ENCODE results near the gene PCED1B.

The PCED1B gene

DNA sequence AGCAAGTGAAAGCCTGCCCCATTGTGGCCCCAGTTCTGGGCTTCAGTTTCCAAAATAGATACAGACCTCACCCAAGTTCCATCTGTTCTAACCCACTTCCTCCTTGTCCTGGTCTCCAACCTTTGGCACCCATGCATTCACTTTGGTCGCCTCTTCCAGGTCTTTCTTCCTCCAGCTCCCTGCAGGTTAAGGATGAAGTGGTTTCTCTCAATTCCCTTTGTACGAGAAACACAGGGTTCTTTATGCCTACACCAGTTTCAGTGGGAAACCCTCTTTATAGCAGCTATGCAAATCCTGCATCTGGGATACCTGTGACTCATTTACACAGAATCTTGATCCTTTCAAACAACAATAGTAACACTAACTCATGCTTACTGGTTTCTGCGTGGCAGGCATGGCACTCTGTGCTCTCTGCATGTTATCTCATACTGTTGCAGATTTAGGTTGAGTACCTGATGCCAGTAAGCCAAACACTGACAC, 110.9 kb downstream of the PCED1B start:
- no peak for ATAC-seq
- no peak for TF ChIP-seq BACH2 (CRISPR knock-in tag; IDR thresholded peaks at IDR 0.05; ENCODE audit: borderline replicate concordance)
- TF ChIP-seq PPARA (CRISPR knock-in tag; IDR thresholded peaks at IDR 0.05; ENCODE audit: borderline replicate concordance), result no peak
- TF ChIP-seq TCF4 (CRISPR knock-in tag; IDR thresholded peaks at IDR 0.05; ENCODE audit: borderline replicate concordance), result no peak
- no peak for TF ChIP-seq SNAI2 (CRISPR knock-in tag; IDR thresholded peaks at IDR 0.05)

DNA sequence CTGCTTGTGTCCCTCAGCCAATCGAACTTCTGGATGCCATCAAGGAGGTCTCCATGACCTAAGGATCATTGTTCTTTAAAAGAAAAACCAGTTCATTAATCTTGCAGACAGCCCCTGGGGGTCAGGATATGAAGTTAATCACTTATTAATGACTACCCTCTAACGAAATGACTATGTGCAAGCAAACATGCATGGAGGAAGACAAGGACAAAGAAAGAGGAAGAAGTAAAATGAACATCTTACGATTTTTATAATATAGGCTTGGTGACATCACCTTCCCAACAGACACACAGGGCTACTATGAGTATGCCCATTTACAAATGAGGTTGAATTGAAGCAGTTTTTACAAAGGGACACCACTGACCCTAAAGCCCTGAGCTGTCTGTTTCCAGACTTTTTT, 111.5 kb downstream of the PCED1B start:
- no peak for ATAC-seq
- TF ChIP-seq ISL1 (CRISPR knock-in tag; IDR thresholded peaks at IDR 0.05) (no peak), ARNTL (CRISPR knock-in tag; IDR thresholded peaks at IDR 0.05; ENCODE audit: borderline replicate concordance, low read depth) (no peak)

DNA sequence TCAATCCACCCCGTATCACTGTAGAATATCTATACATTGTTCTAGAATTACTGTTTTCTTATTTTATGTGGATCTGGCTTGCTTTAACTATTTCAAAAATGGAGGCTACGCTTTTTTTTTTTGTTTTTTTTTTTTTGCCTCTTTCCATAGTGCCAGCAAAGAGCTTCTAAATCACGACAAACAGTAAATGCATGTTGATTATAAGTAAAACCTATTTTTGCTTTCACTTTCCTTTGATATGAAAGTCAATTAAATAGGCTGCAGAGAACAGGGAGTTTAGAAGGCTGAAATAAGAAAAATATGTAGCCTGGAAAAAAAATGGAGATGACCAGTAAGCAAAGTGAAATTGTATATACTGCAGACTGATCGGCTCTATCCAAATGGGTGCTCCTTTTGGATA, 112.6 kb downstream of the PCED1B start:
- no peak for TF ChIP-seq ZFP30 (CRISPR knock-in tag; IDR thresholded peaks at IDR 0.05)
- TF ChIP-seq, protein P1, sequence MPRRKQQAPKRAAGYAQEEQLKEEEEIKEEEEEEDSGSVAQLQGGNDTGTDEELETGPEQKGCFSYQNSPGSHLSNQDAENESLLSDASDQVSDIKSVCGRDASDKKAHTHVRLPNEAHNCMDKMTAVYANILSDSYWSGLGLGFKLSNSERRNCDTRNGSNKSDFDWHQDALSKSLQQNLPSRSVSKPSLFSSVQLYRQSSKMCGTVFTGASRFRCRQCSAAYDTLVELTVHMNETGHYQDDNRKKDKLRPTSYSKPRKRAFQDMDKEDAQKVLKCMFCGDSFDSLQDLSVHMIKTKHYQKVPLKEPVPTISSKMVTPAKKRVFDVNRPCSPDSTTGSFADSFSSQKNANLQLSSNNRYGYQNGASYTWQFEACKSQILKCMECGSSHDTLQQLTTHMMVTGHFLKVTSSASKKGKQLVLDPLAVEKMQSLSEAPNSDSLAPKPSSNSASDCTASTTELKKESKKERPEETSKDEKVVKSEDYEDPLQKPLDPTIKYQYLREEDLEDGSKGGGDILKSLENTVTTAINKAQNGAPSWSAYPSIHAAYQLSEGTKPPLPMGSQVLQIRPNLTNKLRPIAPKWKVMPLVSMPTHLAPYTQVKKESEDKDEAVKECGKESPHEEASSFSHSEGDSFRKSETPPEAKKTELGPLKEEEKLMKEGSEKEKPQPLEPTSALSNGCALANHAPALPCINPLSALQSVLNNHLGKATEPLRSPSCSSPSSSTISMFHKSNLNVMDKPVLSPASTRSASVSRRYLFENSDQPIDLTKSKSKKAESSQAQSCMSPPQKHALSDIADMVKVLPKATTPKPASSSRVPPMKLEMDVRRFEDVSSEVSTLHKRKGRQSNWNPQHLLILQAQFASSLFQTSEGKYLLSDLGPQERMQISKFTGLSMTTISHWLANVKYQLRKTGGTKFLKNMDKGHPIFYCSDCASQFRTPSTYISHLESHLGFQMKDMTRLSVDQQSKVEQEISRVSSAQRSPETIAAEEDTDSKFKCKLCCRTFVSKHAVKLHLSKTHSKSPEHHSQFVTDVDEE (CRISPR knock-in tag; IDR thresholded peaks at IDR 0.05), result no peak
- TF ChIP-seq ZC3H10 (CRISPR knock-in tag; IDR thresholded peaks at IDR 0.05), result no peak
- no peak for ATAC-seq

DNA sequence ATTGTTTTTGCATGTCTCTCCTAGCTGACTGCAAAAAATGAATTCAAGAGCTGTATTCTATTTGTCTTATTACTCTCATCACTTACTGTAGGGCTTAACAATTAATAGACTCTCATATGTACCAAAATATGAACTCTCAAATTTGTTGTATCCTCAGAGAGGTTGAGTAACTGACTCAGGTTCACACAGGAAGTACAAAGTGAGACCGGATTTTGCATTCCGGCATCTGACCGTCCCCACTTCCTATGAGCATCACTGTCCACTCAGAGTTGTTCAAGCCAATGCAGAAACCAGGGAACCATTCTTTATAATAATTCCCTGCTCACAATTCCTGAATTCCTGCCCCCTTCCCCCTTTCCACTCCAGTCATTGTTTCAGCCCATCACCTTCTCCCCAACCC, 113.6 kb downstream of the PCED1B start:
- no peak for ATAC-seq

DNA sequence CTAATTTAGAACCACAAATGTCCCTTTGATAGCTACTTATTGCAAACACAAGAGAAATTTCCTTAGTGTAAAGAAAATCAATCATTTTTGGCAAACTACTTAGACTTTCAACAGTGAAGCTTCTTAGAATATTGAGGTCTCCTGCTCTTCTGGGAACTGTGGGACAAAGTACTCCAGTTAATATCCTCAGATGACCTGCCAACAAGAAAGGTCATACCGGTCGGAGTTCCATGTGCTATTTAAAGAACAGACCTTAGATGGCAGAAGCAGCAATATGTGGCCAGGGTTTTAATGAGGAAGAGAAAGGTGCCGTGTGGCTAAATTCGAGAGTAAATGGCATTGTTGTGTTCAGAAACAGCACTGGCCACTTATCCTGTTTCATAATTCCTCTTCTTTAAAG, 115.1 kb downstream of the PCED1B start:
- no peak for ATAC-seq
- TF ChIP-seq PPARA (CRISPR knock-in tag; IDR thresholded peaks at IDR 0.05; ENCODE audit: borderline replicate concordance) (no peak), ZFP30 (CRISPR knock-in tag; IDR thresholded peaks at IDR 0.05) (no peak), ZNF70 (CRISPR knock-in tag; IDR thresholded peaks at IDR 0.05) (no peak), ESRRG (CRISPR knock-in tag; IDR thresholded peaks at IDR 0.05) (no peak), CSDC2 (CRISPR knock-in tag; IDR thresholded peaks at IDR 0.05) (no peak), ZFP3 (CRISPR knock-in tag; IDR thresholded peaks at IDR 0.05) (no peak), SNAI2 (CRISPR knock-in tag; IDR thresholded peaks at IDR 0.05) (no peak), RARB (CRISPR knock-in tag; IDR thresholded peaks at IDR 0.05) (no peak), TOX (CRISPR knock-in tag; IDR thresholded peaks at IDR 0.05; ENCODE audit: borderline replicate concordance) (no peak), ZNF565 (CRISPR knock-in tag; conservative IDR thresholded peaks at IDR 0.05; ENCODE audit: low read depth) (no peak), TCF4 (CRISPR knock-in tag; IDR thresholded peaks at IDR 0.05; ENCODE audit: borderline replicate concordance) (no peak), ZNF8 (CRISPR knock-in tag; IDR thresholded peaks at IDR 0.05) (no peak), BACH2 (CRISPR knock-in tag; IDR thresholded peaks at IDR 0.05; ENCODE audit: borderline replicate concordance) (no peak)
- TF ChIP-seq, protein P1 (CRISPR knock-in tag; IDR thresholded peaks at IDR 0.05), result no peak
- TF ChIP-seq, protein P2, sequence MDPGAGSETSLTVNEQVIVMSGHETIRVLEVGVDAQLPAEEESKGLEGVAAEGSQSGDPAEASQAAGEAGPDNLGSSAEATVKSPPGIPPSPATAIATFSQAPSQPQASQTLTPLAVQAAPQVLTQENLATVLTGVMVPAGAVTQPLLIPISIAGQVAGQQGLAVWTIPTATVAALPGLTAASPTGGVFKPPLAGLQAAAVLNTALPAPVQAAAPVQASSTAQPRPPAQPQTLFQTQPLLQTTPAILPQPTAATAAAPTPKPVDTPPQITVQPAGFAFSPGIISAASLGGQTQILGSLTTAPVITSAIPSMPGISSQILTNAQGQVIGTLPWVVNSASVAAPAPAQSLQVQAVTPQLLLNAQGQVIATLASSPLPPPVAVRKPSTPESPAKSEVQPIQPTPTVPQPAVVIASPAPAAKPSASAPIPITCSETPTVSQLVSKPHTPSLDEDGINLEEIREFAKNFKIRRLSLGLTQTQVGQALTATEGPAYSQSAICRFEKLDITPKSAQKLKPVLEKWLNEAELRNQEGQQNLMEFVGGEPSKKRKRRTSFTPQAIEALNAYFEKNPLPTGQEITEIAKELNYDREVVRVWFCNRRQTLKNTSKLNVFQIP (CRISPR knock-in tag; IDR thresholded peaks at IDR 0.05; ENCODE audit: borderline replicate concordance, low read depth), result no peak
- TF ChIP-seq, protein P3, sequence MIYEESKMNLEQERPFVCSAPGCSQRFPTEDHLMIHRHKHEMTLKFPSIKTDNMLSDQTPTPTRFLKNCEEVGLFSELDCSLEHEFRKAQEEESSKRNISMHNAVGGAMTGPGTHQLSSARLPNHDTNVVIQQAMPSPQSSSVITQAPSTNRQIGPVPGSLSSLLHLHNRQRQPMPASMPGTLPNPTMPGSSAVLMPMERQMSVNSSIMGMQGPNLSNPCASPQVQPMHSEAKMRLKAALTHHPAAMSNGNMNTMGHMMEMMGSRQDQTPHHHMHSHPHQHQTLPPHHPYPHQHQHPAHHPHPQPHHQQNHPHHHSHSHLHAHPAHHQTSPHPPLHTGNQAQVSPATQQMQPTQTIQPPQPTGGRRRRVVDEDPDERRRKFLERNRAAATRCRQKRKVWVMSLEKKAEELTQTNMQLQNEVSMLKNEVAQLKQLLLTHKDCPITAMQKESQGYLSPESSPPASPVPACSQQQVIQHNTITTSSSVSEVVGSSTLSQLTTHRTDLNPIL (CRISPR knock-in tag; IDR thresholded peaks at IDR 0.05; ENCODE audit: low read depth), result no peak
- TF ChIP-seq, protein P4, sequence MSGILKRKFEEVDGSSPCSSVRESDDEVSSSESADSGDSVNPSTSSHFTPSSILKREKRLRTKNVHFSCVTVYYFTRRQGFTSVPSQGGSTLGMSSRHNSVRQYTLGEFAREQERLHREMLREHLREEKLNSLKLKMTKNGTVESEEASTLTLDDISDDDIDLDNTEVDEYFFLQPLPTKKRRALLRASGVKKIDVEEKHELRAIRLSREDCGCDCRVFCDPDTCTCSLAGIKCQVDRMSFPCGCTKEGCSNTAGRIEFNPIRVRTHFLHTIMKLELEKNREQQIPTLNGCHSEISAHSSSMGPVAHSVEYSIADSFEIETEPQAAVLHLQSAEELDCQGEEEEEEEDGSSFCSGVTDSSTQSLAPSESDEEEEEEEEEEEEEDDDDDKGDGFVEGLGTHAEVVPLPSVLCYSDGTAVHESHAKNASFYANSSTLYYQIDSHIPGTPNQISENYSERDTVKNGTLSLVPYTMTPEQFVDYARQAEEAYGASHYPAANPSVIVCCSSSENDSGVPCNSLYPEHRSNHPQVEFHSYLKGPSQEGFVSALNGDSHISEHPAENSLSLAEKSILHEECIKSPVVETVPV (CRISPR knock-in tag; IDR thresholded peaks at IDR 0.05), result no peak

More for the DNA sequence above, 113.6 kb downstream of the PCED1B start:
- TF ChIP-seq GLIS3 (CRISPR knock-in tag; IDR thresholded peaks at IDR 0.05), result no peak
- no peak for TF ChIP-seq TOX (CRISPR knock-in tag; IDR thresholded peaks at IDR 0.05; ENCODE audit: borderline replicate concordance)
- TF ChIP-seq TCF4 (CRISPR knock-in tag; IDR thresholded peaks at IDR 0.05; ENCODE audit: borderline replicate concordance), result no peak
- TF ChIP-seq ZFP3 (CRISPR knock-in tag; IDR thresholded peaks at IDR 0.05), result no peak
- TF ChIP-seq, protein P4 (CRISPR knock-in tag; IDR thresholded peaks at IDR 0.05), result no peak
- TF ChIP-seq OSR1 (CRISPR knock-in tag; IDR thresholded peaks at IDR 0.05), result no peak
- no peak for TF ChIP-seq ZC3H10 (CRISPR knock-in tag; IDR thresholded peaks at IDR 0.05)
- no peak for TF ChIP-seq ISL1 (CRISPR knock-in tag; IDR thresholded peaks at IDR 0.05)
